ENCODE results near the gene RBM48. TPM values are rescaled to one million over a fixed set of nuclear protein-coding genes. Genes with fewer than 3 reads are reported as not detected.

The RBM48 gene
- total RNA-seq, 5 donors from 2014 or later (not counting 1 experiment from before 2014, with no cell fraction given): 23.9 to 37.1 (median 29.6) TPM

DNA sequence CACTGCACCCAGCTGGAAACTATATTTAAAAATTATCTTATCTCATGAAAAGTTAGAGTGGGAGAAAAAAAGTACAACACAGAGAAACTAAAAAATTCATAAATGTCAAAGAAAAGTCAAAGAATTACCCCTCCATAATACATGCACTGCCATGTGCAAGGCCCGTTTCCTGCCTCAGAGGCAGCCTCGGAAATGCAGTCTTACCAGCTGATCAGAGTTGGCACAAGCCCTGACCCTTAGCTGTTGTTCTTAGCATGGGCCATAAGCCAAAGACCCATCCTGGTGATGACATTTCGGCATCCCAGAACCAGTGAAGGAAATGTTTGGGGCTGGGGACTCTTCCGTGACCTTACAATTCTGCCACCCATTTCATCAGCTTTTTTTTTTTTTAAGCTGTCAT is 21.6 kb downstream of the RBM48 start:
- no peak for ATAC-seq (replicated peaks in 1 of 4)
- ChIA-PET POLR2A (interaction anchor here in 1 of 2 donors (0.6 kb wide), 1 partner anchor 9 kb away, joined by 6 read pairs; no protein-coding TSS in a partner anchor), CTCF (no interaction called here)
- H3K9me3 ChIP-seq: no peaks in the 10 kb centered on the region
- Mint-ChIP-seq H3K4me1 (no peaks in the 10 kb centered on the region), H3K36me3 (no peaks in the 10 kb centered on the region), H3K27ac (no peak overlapping the region), H3K4me3 (no peak overlapping the region), H3K9me3 (no peaks in the 10 kb centered on the region), H3K27me3 (no peaks in the 10 kb centered on the region)
- no peak for DNase-seq
- no peaks in the 10 kb centered on the region for H3K36me3 ChIP-seq (ENCODE audit: control insufficient read depth in 2 of 2, extremely low read depth in 1 of 2, insufficient read depth in 1 of 2, low read length in 1 of 2)
- no peaks in the 10 kb centered on the region for H3K4me1 ChIP-seq (ENCODE audit: control insufficient read depth in 1 of 2, extremely low read depth in 1 of 2, insufficient read depth in 2 of 2, low read length in 2 of 2)
- H3K27me3 ChIP-seq (replicated peaks in 1 of 2; ENCODE audit: control insufficient read depth in 2 of 2, extremely low read depth in 1 of 2, insufficient read depth in 2 of 2, low read length in 1 of 2): peaks cover 0 to 15% of the 10 kb centered on the region in 2 experiments
- no peak overlapping the region for H3K27ac ChIP-seq (ENCODE audit: low read length)
- WGBS (ENCODE audit: insufficient coverage): 82% methylated on average over 2 of the region's 4 CpGs
- no peak overlapping the region for H3K4me3 ChIP-seq (ENCODE audit: control insufficient read depth in 1 of 2, extremely low read depth in 1 of 2, low read length in 1 of 2)

DNA sequence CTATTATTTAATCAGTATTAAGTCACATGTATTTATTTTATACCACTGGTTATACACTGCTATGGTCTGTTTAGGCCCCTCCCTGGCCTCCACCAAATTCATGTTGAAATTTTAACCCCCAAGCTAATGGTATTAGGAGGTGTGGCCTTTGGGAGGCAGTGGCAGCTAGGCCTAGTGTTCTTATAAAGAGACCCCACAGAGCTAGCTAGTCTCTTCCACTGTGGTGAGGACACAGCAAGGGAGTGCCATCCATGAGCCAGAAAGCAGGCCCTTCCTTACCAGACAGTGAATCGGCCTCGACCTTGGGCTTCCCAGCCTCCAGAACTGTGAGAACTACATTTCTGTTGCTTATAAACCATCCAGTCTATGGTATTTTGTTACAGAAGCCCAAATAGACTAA is 28.7 kb downstream of the RBM48 start:
- H3K36me3 ChIP-seq (ENCODE audit: control insufficient read depth in 2 of 2, extremely low read depth in 1 of 2, insufficient read depth in 1 of 2, low read length in 1 of 2): peaks cover 3 to 8% of the 10 kb centered on the region in 2 donors
- no peak overlapping the region for H3K27ac ChIP-seq (ENCODE audit: low read length)
- Mint-ChIP-seq H3K4me1 (no peaks in the 10 kb centered on the region), H3K4me3 (no peak overlapping the region), H3K36me3 (peaks cover 9% of the 10 kb centered on the region), H3K27ac (no peak overlapping the region), H3K9me3 (no peaks in the 10 kb centered on the region), H3K27me3 (no peaks in the 10 kb centered on the region)
- H3K4me1 ChIP-seq (ENCODE audit: control insufficient read depth in 1 of 2, extremely low read depth in 1 of 2, insufficient read depth in 2 of 2, low read length in 2 of 2): no peaks in the 10 kb centered on the region
- no peaks in the 10 kb centered on the region for H3K9me3 ChIP-seq
- DNase-seq (no peak), ATAC-seq (replicated peaks in 1 of 4) (no peak)
- ChIA-PET CTCF (no interaction called here), POLR2A (no interaction called here)
- peaks cover 0 to under 1% of the 10 kb centered on the region in 2 experiments for H3K27me3 ChIP-seq (replicated peaks in 1 of 2; ENCODE audit: control insufficient read depth in 2 of 2, extremely low read depth in 1 of 2, insufficient read depth in 2 of 2, low read length in 1 of 2)
- WGBS (ENCODE audit: insufficient coverage): no CpG with 5 or more reads among the region's 2 CpGs
- no peak overlapping the region for H3K4me3 ChIP-seq (ENCODE audit: control insufficient read depth in 1 of 2, extremely low read depth in 1 of 2, low read length in 1 of 2)

DNA sequence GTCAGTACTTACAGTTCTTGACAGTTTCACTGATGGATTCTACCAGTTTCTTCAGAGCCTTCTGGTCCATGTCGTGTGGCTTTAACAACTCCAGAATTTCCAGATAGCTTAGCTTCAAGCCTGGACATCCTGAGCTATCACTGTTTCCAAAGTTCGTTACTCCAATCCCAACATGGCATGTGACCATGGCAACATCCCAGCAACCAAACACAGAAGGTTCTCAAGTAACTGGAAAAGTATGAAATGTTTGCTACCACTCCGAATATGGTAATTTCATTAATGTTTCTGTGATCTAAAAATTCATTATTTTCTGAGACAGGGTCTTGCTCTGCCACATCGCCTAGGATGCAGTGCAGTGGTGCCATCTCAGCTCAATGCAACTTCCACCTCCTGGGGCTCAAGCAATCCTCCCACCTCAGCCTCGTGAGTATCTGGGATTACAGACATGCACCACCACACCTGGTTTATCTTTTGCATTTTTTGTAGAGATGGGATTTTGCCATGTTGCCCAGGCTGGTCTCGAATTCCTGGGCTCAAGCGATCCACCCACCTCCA is 29.3 kb downstream of the RBM48 start:
- Histone ChIP-seq H3K27me3 (replicated peaks in 1 of 2; ENCODE audit: control insufficient read depth in 2 of 2, extremely low read depth in 1 of 2, insufficient read depth in 2 of 2, low read length in 1 of 2) (no peaks in the 10 kb centered on the region), H3K9me3 (no peaks in the 10 kb centered on the region), H3K4me3 (ENCODE audit: control insufficient read depth in 1 of 2, extremely low read depth in 1 of 2, low read length in 1 of 2) (no peak overlapping the region), H3K36me3 (ENCODE audit: control insufficient read depth in 2 of 2, extremely low read depth in 1 of 2, insufficient read depth in 1 of 2, low read length in 1 of 2) (peaks cover 3 to 12% of the 10 kb centered on the region in 2 donors), H3K4me1 (ENCODE audit: control insufficient read depth in 1 of 2, extremely low read depth in 1 of 2, insufficient read depth in 2 of 2, low read length in 2 of 2) (no peaks in the 10 kb centered on the region), H3K27ac (ENCODE audit: low read length) (no peak overlapping the region)
- no peak for ATAC-seq (replicated peaks in 1 of 4)
- no peak overlapping the region for H3K27ac Mint-ChIP-seq
- WGBS (ENCODE audit: insufficient coverage): 86% methylated on average over 2 of the region's 7 CpGs
- H3K36me3 Mint-ChIP-seq: peaks cover 10% of the 10 kb centered on the region
- no peaks in the 10 kb centered on the region for H3K4me1 Mint-ChIP-seq
- DNase-seq: no peak
- H3K27me3 Mint-ChIP-seq: no peaks in the 10 kb centered on the region
- H3K9me3 Mint-ChIP-seq: no peaks in the 10 kb centered on the region
- ChIA-PET POLR2A (no interaction called here), CTCF (no interaction called here)
- H3K4me3 Mint-ChIP-seq: no peak overlapping the region

DNA sequence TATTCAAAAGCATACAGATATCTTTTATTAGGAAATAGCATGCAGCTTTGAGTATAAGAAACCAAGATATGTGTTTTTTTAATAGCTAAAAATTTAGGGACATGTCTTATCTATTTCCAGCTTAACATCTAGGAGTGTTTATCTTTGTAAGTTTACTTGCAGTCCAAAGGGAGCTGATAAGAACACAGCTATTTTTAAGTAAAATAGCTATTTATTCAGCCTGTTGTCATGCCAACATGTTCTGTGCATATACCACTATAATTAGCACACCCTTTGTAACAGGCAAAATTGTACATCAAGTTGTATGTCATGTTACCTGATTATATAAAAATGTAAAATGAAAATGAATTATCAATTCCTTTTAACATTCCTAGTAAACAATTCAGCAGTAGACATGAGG is 32.0 kb downstream of the RBM48 start:
- H3K4me1 Mint-ChIP-seq: no peaks in the 10 kb centered on the region
- Histone ChIP-seq H3K27me3 (replicated peaks in 1 of 2; ENCODE audit: control insufficient read depth in 2 of 2, extremely low read depth in 1 of 2, insufficient read depth in 2 of 2, low read length in 1 of 2) (no peaks in the 10 kb centered on the region), H3K4me1 (ENCODE audit: control insufficient read depth in 1 of 2, extremely low read depth in 1 of 2, insufficient read depth in 2 of 2, low read length in 2 of 2) (no peaks in the 10 kb centered on the region), H3K9me3 (no peaks in the 10 kb centered on the region), H3K36me3 (ENCODE audit: control insufficient read depth in 2 of 2, extremely low read depth in 1 of 2, insufficient read depth in 1 of 2, low read length in 1 of 2) (peaks cover 6 to 32% of the 10 kb centered on the region in 2 donors), H3K4me3 (ENCODE audit: control insufficient read depth in 1 of 2, extremely low read depth in 1 of 2, low read length in 1 of 2) (no peak overlapping the region), H3K27ac (ENCODE audit: low read length) (no peak overlapping the region)
- H3K4me3 Mint-ChIP-seq: no peak overlapping the region
- H3K27me3 Mint-ChIP-seq: no peaks in the 10 kb centered on the region
- no peak overlapping the region for H3K27ac Mint-ChIP-seq
- CTCF ChIA-PET: no interaction called here
- H3K36me3 Mint-ChIP-seq: peaks cover 26% of the 10 kb centered on the region
- no peak for DNase-seq
- H3K9me3 Mint-ChIP-seq: no peaks in the 10 kb centered on the region
- POLR2A ChIA-PET: no interaction called here
- no peak for ATAC-seq (replicated peaks in 1 of 4)

DNA sequence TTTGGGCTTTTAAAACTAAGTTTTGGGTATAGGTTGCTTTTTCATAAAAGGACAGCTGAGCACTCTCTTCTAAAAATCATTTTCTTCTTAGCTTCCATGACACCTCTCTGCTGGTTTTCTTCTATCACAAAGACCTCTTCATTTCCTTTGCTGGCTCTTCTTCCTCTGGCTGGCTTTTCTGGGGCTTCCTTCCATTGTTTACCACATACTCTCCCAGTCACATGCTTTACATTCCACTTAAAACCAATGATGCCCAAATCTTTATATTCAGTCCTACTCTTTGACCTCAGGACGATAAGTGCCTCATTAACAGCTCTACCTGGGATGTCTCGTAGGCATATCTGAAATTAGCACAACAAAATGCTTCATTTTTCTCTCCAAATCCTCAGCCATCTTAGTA is 34.8 kb downstream of the RBM48 start:
- CTCF ChIA-PET: no interaction called here
- H3K36me3 ChIP-seq (ENCODE audit: control insufficient read depth in 2 of 2, extremely low read depth in 1 of 2, insufficient read depth in 1 of 2, low read length in 1 of 2): peaks cover 6 to 55% of the 10 kb centered on the region in 2 donors
- no peak overlapping the region for H3K27ac ChIP-seq (ENCODE audit: low read length)
- H3K27ac Mint-ChIP-seq: no peak overlapping the region
- POLR2A ChIA-PET: interaction anchor here (0.5 to 1.4 kb wide), 5 partner anchors 9 to 607 kb away, joined by 3 to 5 read pairs (median 3); partner anchors contain the start of gene RBM48 (in 1 of the 2)
- H3K27me3 Mint-ChIP-seq: no peaks in the 10 kb centered on the region
- no peak for ATAC-seq (replicated peaks in 1 of 4)
- no peaks in the 10 kb centered on the region for H3K4me1 Mint-ChIP-seq
- no peaks in the 10 kb centered on the region for H3K9me3 ChIP-seq
- no peaks in the 10 kb centered on the region for H3K27me3 ChIP-seq (replicated peaks in 1 of 2; ENCODE audit: control insufficient read depth in 2 of 2, extremely low read depth in 1 of 2, insufficient read depth in 2 of 2, low read length in 1 of 2)
- no peak for DNase-seq
- no peak overlapping the region for H3K4me3 ChIP-seq (ENCODE audit: control insufficient read depth in 1 of 2, extremely low read depth in 1 of 2, low read length in 1 of 2)
- no peaks in the 10 kb centered on the region for H3K9me3 Mint-ChIP-seq
- peaks cover 39% of the 10 kb centered on the region for H3K36me3 Mint-ChIP-seq
- no peaks in the 10 kb centered on the region for H3K4me1 ChIP-seq (ENCODE audit: control insufficient read depth in 1 of 2, extremely low read depth in 1 of 2, insufficient read depth in 2 of 2, low read length in 2 of 2)
- no peak overlapping the region for H3K4me3 Mint-ChIP-seq
- 100% methylated on average over 2 of the region's 2 CpGs for WGBS (ENCODE audit: insufficient coverage)

DNA sequence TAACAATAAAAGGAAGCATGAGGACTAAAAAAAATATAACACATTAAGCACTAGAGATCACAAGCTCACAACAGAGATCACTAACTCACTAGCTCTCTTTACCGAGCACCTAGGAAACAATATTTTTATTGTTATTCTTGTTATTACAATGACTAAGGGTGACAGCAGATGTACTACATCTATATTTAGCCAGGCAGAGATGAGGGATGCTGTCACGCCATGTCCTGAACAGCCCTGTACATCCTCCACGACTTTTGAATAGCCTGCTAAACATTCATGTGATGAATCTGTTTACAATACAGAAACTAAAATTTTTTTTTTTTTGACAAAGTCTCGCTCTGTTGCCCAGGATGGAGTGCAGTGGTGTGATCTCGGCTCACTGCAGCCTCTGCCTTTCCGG is 38.9 kb downstream of the RBM48 start:
- H3K9me3 ChIP-seq: no peaks in the 10 kb centered on the region
- Mint-ChIP-seq H3K36me3 (peaks cover 48% of the 10 kb centered on the region), H3K27me3 (no peaks in the 10 kb centered on the region), H3K27ac (no peak overlapping the region), H3K4me3 (no peak overlapping the region), H3K9me3 (no peaks in the 10 kb centered on the region), H3K4me1 (no peaks in the 10 kb centered on the region)
- ATAC-seq (replicated peaks in 1 of 4): no peak
- POLR2A ChIA-PET: interaction anchor here in 1 of 2 donors (0.6 kb wide), 1 partner anchor 704 kb away, joined by 5 read pairs; no protein-coding TSS in a partner anchor
- no peak overlapping the region for H3K27ac ChIP-seq (ENCODE audit: low read length)
- 100% methylated on average over 1 of the region's 6 CpGs for WGBS (ENCODE audit: insufficient coverage)
- H3K27me3 ChIP-seq (replicated peaks in 1 of 2; ENCODE audit: control insufficient read depth in 2 of 2, extremely low read depth in 1 of 2, insufficient read depth in 2 of 2, low read length in 1 of 2): no peaks in the 10 kb centered on the region
- no peak for DNase-seq
- CTCF ChIA-PET: no interaction called here
- H3K4me3 ChIP-seq (ENCODE audit: control insufficient read depth in 1 of 2, extremely low read depth in 1 of 2, low read length in 1 of 2): no peak overlapping the region
- H3K4me1 ChIP-seq (ENCODE audit: control insufficient read depth in 1 of 2, extremely low read depth in 1 of 2, insufficient read depth in 2 of 2, low read length in 2 of 2): no peaks in the 10 kb centered on the region
- H3K36me3 ChIP-seq (ENCODE audit: control insufficient read depth in 2 of 2, extremely low read depth in 1 of 2, insufficient read depth in 1 of 2, low read length in 1 of 2): peaks cover 10 to 66% of the 10 kb centered on the region in 2 donors

DNA sequence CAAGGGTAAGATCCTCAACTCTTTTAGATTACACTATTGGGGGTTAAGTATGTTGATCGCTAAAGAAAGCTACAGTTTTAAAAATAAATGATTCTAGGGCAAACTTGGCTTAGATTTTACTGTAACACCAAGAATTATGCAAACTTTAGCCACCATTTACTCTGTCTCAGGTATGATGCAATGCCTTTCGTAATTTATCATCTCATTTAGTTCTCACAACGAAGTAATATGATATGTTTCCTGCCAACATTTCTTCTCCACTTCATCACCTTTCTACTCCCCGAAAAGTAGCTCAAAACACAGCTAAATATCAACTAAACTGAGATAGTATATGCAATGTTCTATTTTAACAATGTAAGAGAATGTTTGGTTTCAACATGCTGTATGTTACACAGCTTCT is 40.5 kb downstream of the RBM48 start:
- WGBS (ENCODE audit: insufficient coverage): 83% methylated on average over 1 of the region's 4 CpGs
- Histone ChIP-seq H3K27ac (ENCODE audit: low read length) (no peak overlapping the region), H3K9me3 (no peaks in the 10 kb centered on the region), H3K27me3 (replicated peaks in 1 of 2; ENCODE audit: control insufficient read depth in 2 of 2, extremely low read depth in 1 of 2, insufficient read depth in 2 of 2, low read length in 1 of 2) (no peaks in the 10 kb centered on the region), H3K36me3 (ENCODE audit: control insufficient read depth in 2 of 2, extremely low read depth in 1 of 2, insufficient read depth in 1 of 2, low read length in 1 of 2) (peaks cover 7 to 56% of the 10 kb centered on the region in 2 donors), H3K4me3 (ENCODE audit: control insufficient read depth in 1 of 2, extremely low read depth in 1 of 2, low read length in 1 of 2) (no peak overlapping the region), H3K4me1 (ENCODE audit: control insufficient read depth in 1 of 2, extremely low read depth in 1 of 2, insufficient read depth in 2 of 2, low read length in 2 of 2) (no peaks in the 10 kb centered on the region)
- Mint-ChIP-seq H3K4me1 (peaks cover 0 to 2% (median 1%) of the 10 kb centered on the region in 3 donors), H3K36me3 (peaks cover 43% of the 10 kb centered on the region), H3K27ac (no peak overlapping the region), H3K4me3 (no peak overlapping the region), H3K9me3 (no peaks in the 10 kb centered on the region), H3K27me3 (no peaks in the 10 kb centered on the region)
- CTCF ChIA-PET: no interaction called here
- DNase-seq (no peak), ATAC-seq (replicated peaks in 1 of 4) (no peak)
- POLR2A ChIA-PET: interaction anchor here in 1 of 2 donors (0.9 kb wide), 1 partner anchor 11 kb away, joined by 4 read pairs; no protein-coding TSS in a partner anchor

Measured in T-cell (primary cell).